ENCODE data around the gene HECW1. TPM values are rescaled to one million over a fixed set of nuclear protein-coding genes. Genes with fewer than 3 reads are reported as not detected.

HECW1 gene
- total and polyA plus RNA-seq, 4 experiments from 2014 or later: not detected

GRCh38 chr7:43552122-43552521 is 439.7 kb downstream of the HECW1 start:
- Mint-ChIP-seq H3K27ac (no peak overlapping the region), H3K4me1 (peaks cover 15 to 29% (median 17%) of the 10 kb centered on the region in 4 donors), H3K36me3 (no peaks in the 10 kb centered on the region), H3K4me3 (no peak overlapping the region), H3K27me3 (peaks cover 3 to 6% of the 10 kb centered on the region in 2 donors), H3K9me3 (peaks cover 0 to under 1% (median 0%) of the 10 kb centered on the region in 8 donors)
- H3K4me3 ChIP-seq (ENCODE audit: low read length in 2 of 2): no peak overlapping the region
- POLR2A ChIA-PET (ENCODE audit: partially characterized antibody): no interaction called here
- H3K4me1 ChIP-seq (ENCODE audit: insufficient read depth, low read length): peaks cover 26% of the 10 kb centered on the region
- no peaks in the 10 kb centered on the region for H3K27me3 ChIP-seq (ENCODE audit: insufficient read depth, low read length)
- intact Hi-C loops (cut with micrococcal nuclease): no loop called here
- no peak for DNase-seq
- no peaks in the 10 kb centered on the region for H3K36me3 ChIP-seq (ENCODE audit: insufficient read depth, low read length)
- H3K27ac ChIP-seq (ENCODE audit: low read depth, low read length): no peak overlapping the region
- CTCF ChIA-PET (ENCODE audit: partially characterized antibody): interaction anchor here (2.6 kb wide), 1 partner anchor 31 kb away, joined by 8 read pairs; the partner anchor contains the start of gene STK17A
- no peaks in the 10 kb centered on the region for H3K9me3 ChIP-seq (ENCODE audit: control insufficient read depth in 1 of 2, low read length in 2 of 2)

- no peaks in the 10 kb centered on the region for H3K36me3 ChIP-seq (ENCODE audit: insufficient read depth, low read length)
- intact Hi-C loops (cut with micrococcal nuclease): no loop called here
- ChIA-PET POLR2A (ENCODE audit: partially characterized antibody) (no interaction called here), CTCF (ENCODE audit: partially characterized antibody) (interaction anchor here (0.7 to 3.1 kb wide), 2 partner anchors 28 to 146 kb away, joined by 3 to 13 read pairs; partner anchors contain the start of gene STK17A)
- Mint-ChIP-seq H3K4me1 (peaks cover 15 to 29% (median 17%) of the 10 kb centered on the region in 4 donors), H3K9me3 (no peaks in the 10 kb centered on the region), H3K4me3 (peak overlapping the region in 6 of 8 donors; percentile 4 to 84 (median 56)), H3K27me3 (peaks cover 7 to 8% of the 10 kb centered on the region in 2 donors), H3K36me3 (no peaks in the 10 kb centered on the region), H3K27ac (peak overlapping the region in 3 of 7 donors; percentile 17 to 86 (median 72))
- no peaks in the 10 kb centered on the region for H3K27me3 ChIP-seq (ENCODE audit: insufficient read depth, low read length)
- no peak overlapping the region for H3K27ac ChIP-seq (ENCODE audit: low read depth, low read length)
- peak in 2 of 5 donors; percentile 6 to 35 for DNase-seq
- no peaks in the 10 kb centered on the region for H3K9me3 ChIP-seq (ENCODE audit: control insufficient read depth in 1 of 2, low read length in 2 of 2)
- H3K4me1 ChIP-seq (ENCODE audit: insufficient read depth, low read length): peaks cover 26% of the 10 kb centered on the region
- H3K4me3 ChIP-seq (ENCODE audit: low read length in 2 of 2): no peak overlapping the region
Observed at GRCh38 chr7:43553999-43554398, 441.6 kb downstream of the HECW1 start.

GRCh38 chr7:43554423-43554822 is 442.0 kb downstream of the HECW1 start:
- peak overlapping the region in 4 of 7 donors; percentile 2 to 75 (median 44) for H3K27ac Mint-ChIP-seq
- POLR2A ChIA-PET (ENCODE audit: partially characterized antibody): interaction anchor here (1.2 kb wide), 1 partner anchor 28 kb away, joined by 4 read pairs; the partner anchor contains the start of gene STK17A
- CTCF ChIA-PET (ENCODE audit: partially characterized antibody): interaction anchor here (0.6 to 3.1 kb wide), 2 partner anchors 28 to 1115 kb away, joined by 6 to 13 read pairs; partner anchors contain the start of gene STK17A

GRCh38 chr7:43557831-43558495 is 445.5 kb downstream of the HECW1 start:
- no peak overlapping the region for H3K4me3 Mint-ChIP-seq
- peaks cover 15 to 24% (median 17%) of the 10 kb centered on the region in 4 donors for H3K4me1 Mint-ChIP-seq
- H3K27me3 Mint-ChIP-seq: peaks cover 9 to 23% of the 10 kb centered on the region in 2 donors
- H3K9me3 Mint-ChIP-seq: no peaks in the 10 kb centered on the region
- peaks cover 20% of the 10 kb centered on the region for H3K4me1 ChIP-seq (ENCODE audit: insufficient read depth, low read length)
- no peaks in the 10 kb centered on the region for H3K36me3 Mint-ChIP-seq
- H3K4me3 ChIP-seq (ENCODE audit: low read length in 2 of 2): no peak overlapping the region
- DNase-seq: no peak
- no peaks in the 10 kb centered on the region for H3K9me3 ChIP-seq (ENCODE audit: control insufficient read depth in 1 of 2, low read length in 2 of 2)
- POLR2A ChIA-PET (ENCODE audit: partially characterized antibody): no interaction called here
- no peaks in the 10 kb centered on the region for H3K27me3 ChIP-seq (ENCODE audit: insufficient read depth, low read length)
- CTCF ChIA-PET (ENCODE audit: partially characterized antibody): interaction anchor here (0.6 to 1.7 kb wide), 3 partner anchors 10 to 148 kb away, joined by 3 to 5 read pairs (median 4); partner anchors contain the start of gene STK17A
- H3K27ac ChIP-seq (ENCODE audit: low read depth, low read length): no peak overlapping the region
- no peaks in the 10 kb centered on the region for H3K36me3 ChIP-seq (ENCODE audit: insufficient read depth, low read length)
- H3K27ac Mint-ChIP-seq: peak overlapping the region in 1 of 7 donors; percentile 12
- intact Hi-C loops (cut with micrococcal nuclease): no loop called here

More at GRCh38 chr7:43554423-43554822, 442.0 kb downstream of the HECW1 start:
- H3K4me3 ChIP-seq (ENCODE audit: low read length in 2 of 2): no peak overlapping the region
- intact Hi-C loops (cut with micrococcal nuclease): no loop called here
- Mint-ChIP-seq H3K36me3 (no peaks in the 10 kb centered on the region), H3K9me3 (no peaks in the 10 kb centered on the region), H3K27me3 (peaks cover 7 to 9% of the 10 kb centered on the region in 2 donors), H3K4me1 (peaks cover 15 to 29% (median 17%) of the 10 kb centered on the region in 4 donors), H3K4me3 (peak overlapping the region in 5 of 8 donors; percentile 35 to 84 (median 72))
- H3K36me3 ChIP-seq (ENCODE audit: insufficient read depth, low read length): no peaks in the 10 kb centered on the region
- no peaks in the 10 kb centered on the region for H3K27me3 ChIP-seq (ENCODE audit: insufficient read depth, low read length)
- peaks cover 26% of the 10 kb centered on the region for H3K4me1 ChIP-seq (ENCODE audit: insufficient read depth, low read length)
- no peaks in the 10 kb centered on the region for H3K9me3 ChIP-seq (ENCODE audit: control insufficient read depth in 1 of 2, low read length in 2 of 2)
- peak in 2 of 5 donors; percentile 17 to 39 for DNase-seq
- no peak overlapping the region for H3K27ac ChIP-seq (ENCODE audit: low read depth, low read length)

- H3K4me1 Mint-ChIP-seq: peaks cover 7 to 10% (median 7%) of the 10 kb centered on the region in 4 donors
- H3K27ac Mint-ChIP-seq: no peak overlapping the region
- Histone ChIP-seq H3K27ac (ENCODE audit: low read depth, low read length) (no peak overlapping the region), H3K9me3 (ENCODE audit: control insufficient read depth in 1 of 2, low read length in 2 of 2) (no peaks in the 10 kb centered on the region), H3K4me1 (ENCODE audit: insufficient read depth, low read length) (peaks cover 6% of the 10 kb centered on the region), H3K4me3 (ENCODE audit: low read length in 2 of 2) (no peak overlapping the region), H3K36me3 (ENCODE audit: insufficient read depth, low read length) (no peaks in the 10 kb centered on the region), H3K27me3 (ENCODE audit: insufficient read depth, low read length) (no peaks in the 10 kb centered on the region)
- ChIA-PET POLR2A (ENCODE audit: partially characterized antibody) (no interaction called here), CTCF (ENCODE audit: partially characterized antibody) (interaction anchor here (1.1 to 1.7 kb wide), 2 partner anchors 9 to 23 kb away, joined by 4 to 5 read pairs; partner anchors contain the start of gene STK17A)
- H3K4me3 Mint-ChIP-seq: no peak overlapping the region
- H3K27me3 Mint-ChIP-seq: peaks cover 10 to 28% of the 10 kb centered on the region in 2 donors
- intact Hi-C loops (cut with micrococcal nuclease): no loop called here
- no peak for DNase-seq
- no peaks in the 10 kb centered on the region for H3K9me3 Mint-ChIP-seq
- no peaks in the 10 kb centered on the region for H3K36me3 Mint-ChIP-seq
Observed at GRCh38 chr7:43559171-43559945, 446.9 kb downstream of the HECW1 start.

- Histone ChIP-seq H3K27ac (ENCODE audit: low read depth, low read length) (no peak overlapping the region), H3K4me1 (ENCODE audit: insufficient read depth, low read length) (peaks cover under 1% of the 10 kb centered on the region), H3K4me3 (ENCODE audit: low read length in 2 of 2) (no peak overlapping the region), H3K9me3 (ENCODE audit: control insufficient read depth in 1 of 2, low read length in 2 of 2) (no peaks in the 10 kb centered on the region), H3K27me3 (ENCODE audit: insufficient read depth, low read length) (no peaks in the 10 kb centered on the region), H3K36me3 (ENCODE audit: insufficient read depth, low read length) (no peaks in the 10 kb centered on the region)
- peaks cover 11 to 28% of the 10 kb centered on the region in 2 donors for H3K27me3 Mint-ChIP-seq
- H3K36me3 Mint-ChIP-seq: no peaks in the 10 kb centered on the region
- CTCF ChIA-PET (ENCODE audit: partially characterized antibody): no interaction called here
- H3K4me1 Mint-ChIP-seq: peaks cover 1 to 5% (median 2%) of the 10 kb centered on the region in 4 donors
- no peak for DNase-seq
- POLR2A ChIA-PET (ENCODE audit: partially characterized antibody): no interaction called here
- H3K4me3 Mint-ChIP-seq: no peak overlapping the region
- H3K27ac Mint-ChIP-seq: no peak overlapping the region
- intact Hi-C loops (cut with micrococcal nuclease): no loop called here
- H3K9me3 Mint-ChIP-seq: no peaks in the 10 kb centered on the region
Observed at GRCh38 chr7:43559946-43560335, 447.5 kb downstream of the HECW1 start.

Data from CD4-positive, alpha-beta memory T cell (primary cell).